Endothelial cell of umbilical vein (primary cell): Measurements from ENCODE around the gene MAGI3.
A peak's percentile ranks its signal among the peaks of the same experiment; 100 is the strongest.

Experiments used
- EZH2 ChIP-seq: IDR thresholded peaks from 2 replicates; pipeline ENCODE4 v1.6.1; 2012; ENCODE audit warnings: borderline replicate concordance, low read depth, mild to moderate bottlenecking, moderate library complexity, low read length, inconsistent platforms; ENCODE audit not compliant: severe bottlenecking
- GATA2 ChIP-seq: IDR thresholded peaks from 2 replicates; pipeline ENCODE4 v1.7.0; 2011; ENCODE audit warnings: low read depth, mild to moderate bottlenecking, moderate library complexity, mixed read lengths, low read length; ENCODE audit not compliant: insufficient read length, insufficient read depth
- JUN ChIP-seq: IDR thresholded peaks from 2 replicates; pipeline ENCODE4 v1.6.1; 2011; ENCODE audit warnings: borderline replicate concordance, low read depth; ENCODE audit not compliant: insufficient read length, insufficient read depth
- MAX ChIP-seq: IDR thresholded peaks from 2 replicates; pipeline ENCODE4 v1.6.1; 2011; ENCODE audit not compliant: insufficient read depth, insufficient read length
- MYC ChIP-seq: IDR thresholded peaks from one replicate; pipeline ENCODE4 v1.6.1; 2011; ENCODE audit warnings: mild to moderate bottlenecking, low read depth, low read length
- POLR2A ChIP-seq: IDR thresholded peaks from 2 replicates; pipeline ENCODE4 v1.6.1; 2012; ENCODE audit warnings: low read depth, mild to moderate bottlenecking, control low read depth, low read length
- POLR2AphosphoS5 ChIP-seq: IDR thresholded peaks from 2 replicates; pipeline ENCODE4 v1.6.1; 2012; ENCODE audit warnings: low read depth, mild to moderate bottlenecking, control low read depth, low read length, moderate library complexity; ENCODE audit not compliant: insufficient read depth
- TF ChIP-seq, protein P1 (sequence below), 2 donors: IDR thresholded peaks; 1 replicate in 1 of 2; 2 replicates in 1 of 2; pipeline ENCODE4 v1.5.1; 2011; ENCODE audit warnings: low read length in 2 of 2, mild to moderate bottlenecking in 2 of 2, moderate library complexity in 2 of 2, control low read depth in 1 of 2, inconsistent platforms in 1 of 2, low read depth in 1 of 2; ENCODE audit not compliant: insufficient read depth in 1 of 2; ENCODE audit errors: extremely low read depth in 1 of 2

- TF ChIP-seq, protein P1, sequence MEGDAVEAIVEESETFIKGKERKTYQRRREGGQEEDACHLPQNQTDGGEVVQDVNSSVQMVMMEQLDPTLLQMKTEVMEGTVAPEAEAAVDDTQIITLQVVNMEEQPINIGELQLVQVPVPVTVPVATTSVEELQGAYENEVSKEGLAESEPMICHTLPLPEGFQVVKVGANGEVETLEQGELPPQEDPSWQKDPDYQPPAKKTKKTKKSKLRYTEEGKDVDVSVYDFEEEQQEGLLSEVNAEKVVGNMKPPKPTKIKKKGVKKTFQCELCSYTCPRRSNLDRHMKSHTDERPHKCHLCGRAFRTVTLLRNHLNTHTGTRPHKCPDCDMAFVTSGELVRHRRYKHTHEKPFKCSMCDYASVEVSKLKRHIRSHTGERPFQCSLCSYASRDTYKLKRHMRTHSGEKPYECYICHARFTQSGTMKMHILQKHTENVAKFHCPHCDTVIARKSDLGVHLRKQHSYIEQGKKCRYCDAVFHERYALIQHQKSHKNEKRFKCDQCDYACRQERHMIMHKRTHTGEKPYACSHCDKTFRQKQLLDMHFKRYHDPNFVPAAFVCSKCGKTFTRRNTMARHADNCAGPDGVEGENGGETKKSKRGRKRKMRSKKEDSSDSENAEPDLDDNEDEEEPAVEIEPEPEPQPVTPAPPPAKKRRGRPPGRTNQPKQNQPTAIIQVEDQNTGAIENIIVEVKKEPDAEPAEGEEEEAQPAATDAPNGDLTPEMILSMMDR (IDR thresholded peaks at IDR 0.05; ENCODE audit: extremely low read depth in 1 of 2, insufficient read depth in 1 of 2, low read depth in 1 of 2, low read length in 2 of 2): no peak
- no peak for TF ChIP-seq POLR2AphosphoS5
- no peak for TF ChIP-seq MYC
- TF ChIP-seq EZH2: no peak
- TF ChIP-seq JUN: peak; percentile 16
- no peak for TF ChIP-seq POLR2A
- no peak for TF ChIP-seq GATA2
- no peak for TF ChIP-seq MAX
These were observed 6.3 kb downstream of the MAGI3 start for GRCh38 chr1:113396585-113396984.
